ENCODE data around the gene CES4A.

DNA sequence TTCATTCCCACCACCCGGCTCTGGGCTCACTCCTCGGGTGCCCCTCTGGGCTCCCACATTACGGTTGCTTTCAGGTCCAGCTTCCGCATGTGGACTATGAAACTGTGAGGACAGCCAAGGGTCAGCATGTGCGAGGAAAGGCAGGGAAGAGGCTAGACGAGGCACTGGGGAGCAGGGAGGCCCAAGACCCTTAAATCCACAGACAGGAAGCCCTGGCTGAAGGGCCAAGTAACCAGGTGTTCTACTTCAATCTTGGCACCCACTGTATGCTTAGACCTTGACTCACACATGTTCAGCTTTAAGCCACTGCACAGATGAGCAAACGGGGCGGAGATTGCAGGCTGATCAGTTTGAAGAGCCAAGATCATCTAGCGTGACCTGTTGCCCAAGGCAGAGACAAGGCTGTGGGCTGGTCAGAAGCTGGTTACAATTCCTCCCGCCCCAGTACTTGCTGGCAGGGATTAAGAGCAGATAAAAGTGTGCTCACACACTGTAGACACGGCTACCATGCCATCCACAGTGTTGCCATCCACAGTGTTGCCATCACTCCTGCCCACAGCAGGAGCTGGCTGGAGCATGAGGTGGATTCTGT lies at the start of gene CES4A:
- TF ChIP-seq, protein P1, sequence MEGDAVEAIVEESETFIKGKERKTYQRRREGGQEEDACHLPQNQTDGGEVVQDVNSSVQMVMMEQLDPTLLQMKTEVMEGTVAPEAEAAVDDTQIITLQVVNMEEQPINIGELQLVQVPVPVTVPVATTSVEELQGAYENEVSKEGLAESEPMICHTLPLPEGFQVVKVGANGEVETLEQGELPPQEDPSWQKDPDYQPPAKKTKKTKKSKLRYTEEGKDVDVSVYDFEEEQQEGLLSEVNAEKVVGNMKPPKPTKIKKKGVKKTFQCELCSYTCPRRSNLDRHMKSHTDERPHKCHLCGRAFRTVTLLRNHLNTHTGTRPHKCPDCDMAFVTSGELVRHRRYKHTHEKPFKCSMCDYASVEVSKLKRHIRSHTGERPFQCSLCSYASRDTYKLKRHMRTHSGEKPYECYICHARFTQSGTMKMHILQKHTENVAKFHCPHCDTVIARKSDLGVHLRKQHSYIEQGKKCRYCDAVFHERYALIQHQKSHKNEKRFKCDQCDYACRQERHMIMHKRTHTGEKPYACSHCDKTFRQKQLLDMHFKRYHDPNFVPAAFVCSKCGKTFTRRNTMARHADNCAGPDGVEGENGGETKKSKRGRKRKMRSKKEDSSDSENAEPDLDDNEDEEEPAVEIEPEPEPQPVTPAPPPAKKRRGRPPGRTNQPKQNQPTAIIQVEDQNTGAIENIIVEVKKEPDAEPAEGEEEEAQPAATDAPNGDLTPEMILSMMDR (conservative IDR thresholded peaks at IDR 0.05 in 1 of 2, IDR thresholded peaks at IDR 0.05 in 1 of 2; ENCODE audit: extremely low read depth in 1 of 2, insufficient read depth in 1 of 2, low read depth in 1 of 2, low read length in 2 of 2), result no peak
- TF ChIP-seq EZH2 (IDR thresholded peaks at IDR 0.05; ENCODE audit: borderline replicate concordance, low read length), result no peak
